NB4 (cell line): ENCODE measurements around the gene WNT7A.

Experiments
- POLR2A ChIP-seq: IDR thresholded peaks from 2 replicates; pipeline ENCODE4 v1.6.1; 2011; ENCODE audit warnings: mild to moderate bottlenecking; ENCODE audit not compliant: insufficient read length; ENCODE audit errors: extremely low read depth
- TF ChIP-seq, protein P1 (sequence below): IDR thresholded peaks from one replicate; pipeline ENCODE4 v1.5.1; 2012; ENCODE audit warnings: low read depth, low read length
- TF ChIP-seq, protein P2 (sequence below): IDR thresholded peaks from 2 replicates; pipeline ENCODE4 v1.6.1; 2011; ENCODE audit warnings: low read depth, low read length

DNA sequence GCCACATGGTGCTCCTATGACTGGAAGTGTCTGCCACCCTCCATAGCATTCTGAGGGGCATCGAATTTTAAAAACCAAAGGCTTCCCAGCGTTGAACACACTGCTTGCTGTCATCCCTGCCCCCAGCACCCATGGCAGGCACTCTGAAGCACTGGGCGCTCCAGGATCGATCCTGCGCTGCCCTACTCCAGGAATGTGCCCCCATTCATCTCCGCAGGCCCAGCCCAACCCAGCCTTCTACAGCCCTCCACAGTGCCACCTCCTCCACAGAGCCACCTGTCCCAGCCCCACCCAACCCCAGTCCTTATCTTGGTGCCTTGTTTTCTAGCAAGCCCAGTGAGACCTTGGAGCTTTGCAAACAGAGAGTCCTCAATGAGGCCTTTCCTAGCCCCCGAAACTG lies 52.2 kb downstream of the WNT7A start:
- TF ChIP-seq, protein P1, sequence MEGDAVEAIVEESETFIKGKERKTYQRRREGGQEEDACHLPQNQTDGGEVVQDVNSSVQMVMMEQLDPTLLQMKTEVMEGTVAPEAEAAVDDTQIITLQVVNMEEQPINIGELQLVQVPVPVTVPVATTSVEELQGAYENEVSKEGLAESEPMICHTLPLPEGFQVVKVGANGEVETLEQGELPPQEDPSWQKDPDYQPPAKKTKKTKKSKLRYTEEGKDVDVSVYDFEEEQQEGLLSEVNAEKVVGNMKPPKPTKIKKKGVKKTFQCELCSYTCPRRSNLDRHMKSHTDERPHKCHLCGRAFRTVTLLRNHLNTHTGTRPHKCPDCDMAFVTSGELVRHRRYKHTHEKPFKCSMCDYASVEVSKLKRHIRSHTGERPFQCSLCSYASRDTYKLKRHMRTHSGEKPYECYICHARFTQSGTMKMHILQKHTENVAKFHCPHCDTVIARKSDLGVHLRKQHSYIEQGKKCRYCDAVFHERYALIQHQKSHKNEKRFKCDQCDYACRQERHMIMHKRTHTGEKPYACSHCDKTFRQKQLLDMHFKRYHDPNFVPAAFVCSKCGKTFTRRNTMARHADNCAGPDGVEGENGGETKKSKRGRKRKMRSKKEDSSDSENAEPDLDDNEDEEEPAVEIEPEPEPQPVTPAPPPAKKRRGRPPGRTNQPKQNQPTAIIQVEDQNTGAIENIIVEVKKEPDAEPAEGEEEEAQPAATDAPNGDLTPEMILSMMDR: no peak
- TF ChIP-seq POLR2A: no peak
- TF ChIP-seq, protein P2, sequence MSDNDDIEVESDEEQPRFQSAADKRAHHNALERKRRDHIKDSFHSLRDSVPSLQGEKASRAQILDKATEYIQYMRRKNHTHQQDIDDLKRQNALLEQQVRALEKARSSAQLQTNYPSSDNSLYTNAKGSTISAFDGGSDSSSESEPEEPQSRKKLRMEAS: no peak
